ENCODE results near the gene LY6G5C. TPM values are rescaled to one million over a fixed set of nuclear protein-coding genes. Genes with fewer than 3 reads are reported as not detected.

Gene LY6G5C
- total and polyA plus RNA-seq, 2 of the 13 experiments (the other 11 are each of a cell fraction or from before 2014, with no cell fraction given): 0.33 to 0.55 TPM

- no peak for TF ChIP-seq TCF7 (IDR thresholded peaks at IDR 0.05; ENCODE audit: low read depth)
- no peak for TF ChIP-seq SMARCE1 (IDR thresholded peaks at IDR 0.05; ENCODE audit: borderline replicate concordance)
- no peak for TF ChIP-seq ZNF569 (CRISPR knock-in tag; IDR thresholded peaks at IDR 0.05; ENCODE audit: borderline replicate concordance)
- TF ChIP-seq ZNF589 (CRISPR knock-in tag; conservative IDR thresholded peaks at IDR 0.05): 0 out of 2 replicates have a peak, but pooled peaks have one; percentile 25
- TF ChIP-seq HOXA3 (CRISPR knock-in tag; IDR thresholded peaks at IDR 0.05): peak; percentile 53
- TF ChIP-seq TRAFD1 (CRISPR knock-in tag; IDR thresholded peaks at IDR 0.05; ENCODE audit: borderline replicate concordance): no peak
- no peak for TF ChIP-seq ZNF512B (CRISPR knock-in tag; IDR thresholded peaks at IDR 0.05; ENCODE audit: borderline replicate concordance)
- TF ChIP-seq ZNF766 (CRISPR knock-in tag; IDR thresholded peaks at IDR 0.05; ENCODE audit: borderline replicate concordance): no peak
- TF ChIP-seq ATAD3A (CRISPR knock-in tag; IDR thresholded peaks at IDR 0.05): no peak
- TF ChIP-seq ZNF674 (CRISPR knock-in tag; IDR thresholded peaks at IDR 0.05; ENCODE audit: low read depth): no peak
- TF ChIP-seq ATRX (CRISPR knock-in tag; IDR thresholded peaks at IDR 0.05; ENCODE audit: borderline replicate concordance): no peak
- TF ChIP-seq ZFP41 (CRISPR knock-in tag; IDR thresholded peaks at IDR 0.05; ENCODE audit: borderline replicate concordance): no peak
- TF ChIP-seq MXI1 (IDR thresholded peaks at IDR 0.05; ENCODE audit: borderline replicate concordance, low read depth, low read length): no peak; the same call in 2 of the 3 replicates
- TF ChIP-seq MIER2 (CRISPR knock-in tag; IDR thresholded peaks at IDR 0.05): no peak
- TF ChIP-seq ZNF687 (CRISPR knock-in tag; IDR thresholded peaks at IDR 0.05): peak; percentile 87
- TF ChIP-seq ZBTB42 (CRISPR knock-in tag; IDR thresholded peaks at IDR 0.05): no peak
- 0 out of 2 replicates have a peak, but pooled peaks have one; percentile 2 for TF ChIP-seq YEATS4 (CRISPR knock-in tag; IDR thresholded peaks at IDR 0.05; ENCODE audit: borderline replicate concordance)
- peak; percentile 93 for TF ChIP-seq ZBTB33 (CRISPR knock-in tag; IDR thresholded peaks at IDR 0.05)
- TF ChIP-seq ZNF44 (CRISPR knock-in tag; IDR thresholded peaks at IDR 0.05): no peak
- no peak for TF ChIP-seq TBP (CRISPR knock-in tag; IDR thresholded peaks at IDR 0.05)
Observed at GRCh38 chr6:31729979-31730630, 49.2 kb upstream of the LY6G5C start (continued).
